Measurements from ENCODE around the gene LTBR.
"Not testable (repeated sequence)": the region's sequence is repeated elsewhere in the genome, so short reads cannot be mapped to it uniquely, and the experiment has no call there.

The LTBR gene

DNA sequence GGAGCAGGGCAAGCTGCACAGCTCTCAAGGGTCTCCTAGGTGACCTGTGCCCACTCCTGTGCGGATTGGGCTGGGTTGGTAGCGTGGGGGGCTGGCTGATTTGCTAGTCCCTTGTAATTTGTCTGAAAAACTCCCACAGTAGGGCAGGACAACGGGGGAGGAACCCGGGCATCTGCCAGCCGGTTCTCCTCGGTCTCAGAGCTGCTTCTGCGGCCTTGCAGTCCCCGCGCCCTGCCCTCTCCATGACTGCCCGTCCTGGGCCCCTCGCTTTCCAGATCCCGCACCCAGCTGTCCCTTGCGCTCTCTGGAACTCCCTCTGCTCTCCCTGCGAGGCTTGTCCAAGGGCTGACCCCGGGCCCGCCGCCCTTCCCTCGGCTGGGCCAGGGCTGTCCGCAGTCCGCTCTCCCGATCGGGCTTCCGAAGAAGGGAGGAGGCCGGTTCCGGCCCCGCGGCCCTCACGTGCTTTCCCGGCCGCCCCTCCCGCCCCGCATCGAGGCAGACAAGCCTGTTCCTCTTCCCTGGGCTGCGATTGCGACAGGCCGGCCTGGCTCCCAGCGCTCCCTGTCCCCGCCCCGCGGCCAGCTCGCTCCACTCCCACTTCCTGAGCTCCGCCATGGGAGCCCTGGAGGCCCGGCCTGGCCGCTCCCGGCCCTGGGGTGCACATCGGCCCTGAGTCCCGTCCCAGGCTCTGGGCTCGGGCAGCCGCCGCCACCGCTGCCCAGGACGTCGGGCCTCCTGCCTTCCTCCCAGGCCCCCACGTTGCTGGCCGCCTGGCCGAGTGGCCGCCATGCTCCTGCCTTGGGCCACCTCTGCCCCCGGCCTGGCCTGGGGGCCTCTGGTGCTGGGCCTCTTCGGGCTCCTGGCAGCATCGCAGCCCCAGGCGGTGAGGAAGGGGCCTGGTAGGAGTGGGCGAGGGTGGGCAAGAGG lies at the start of gene LTBR:
Gene LTBR (plus strand): TSS at position 591 of the 927 bp plus-strand sequence. CDS start 197 bp downstream, at position 788.
- DNase-seq (ENCODE audit: low read depth), result peak; percentile 92

DNA sequence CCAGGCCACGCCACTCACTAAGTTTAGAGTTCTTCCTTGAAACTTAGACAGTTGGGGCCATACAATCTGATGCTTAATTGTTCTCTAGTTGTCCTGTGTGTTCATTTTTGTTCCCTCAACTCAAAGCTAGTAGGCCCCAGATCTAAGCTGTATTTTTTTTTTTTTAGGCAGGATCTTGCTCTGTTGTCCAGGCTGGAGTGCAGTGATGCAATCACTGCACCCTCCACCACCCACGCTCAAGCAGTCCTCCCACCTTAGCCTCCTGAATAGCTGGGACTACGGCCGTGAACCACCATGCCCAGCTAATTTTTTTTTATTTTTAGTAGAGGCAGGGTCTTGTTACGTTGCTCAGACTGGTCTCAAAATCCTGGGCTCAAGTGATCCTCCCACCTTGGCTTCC lies 49.6 kb upstream of the LTBR start:
- DNase-seq (ENCODE audit: low read depth), result no peak

DNA sequence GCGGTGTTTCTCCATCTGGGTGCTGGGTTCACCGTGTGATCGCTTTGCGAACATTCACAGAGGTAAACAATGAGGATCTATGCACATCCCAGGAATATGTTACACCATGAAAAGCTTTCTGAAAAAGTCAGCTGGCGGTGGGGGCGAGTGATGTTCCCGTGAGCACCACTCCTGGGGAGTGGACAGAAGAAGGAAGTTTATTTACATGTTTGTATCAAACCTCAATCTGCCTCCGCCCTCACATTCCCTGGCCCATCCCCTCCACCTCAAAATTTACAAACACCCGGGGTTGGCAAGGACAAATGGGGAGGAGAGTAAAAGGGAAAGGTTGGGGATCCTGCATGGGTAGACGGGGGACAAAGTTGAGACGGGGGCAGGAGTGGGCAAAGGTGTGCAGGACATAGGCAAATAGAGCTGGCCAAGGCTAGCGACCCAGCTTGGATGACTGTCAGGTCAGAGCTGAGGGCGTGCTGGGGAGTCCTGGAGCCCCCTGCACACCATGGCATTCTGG lies 49.0 kb upstream of the LTBR start:
- no peak for DNase-seq (ENCODE audit: low read depth)

DNA sequence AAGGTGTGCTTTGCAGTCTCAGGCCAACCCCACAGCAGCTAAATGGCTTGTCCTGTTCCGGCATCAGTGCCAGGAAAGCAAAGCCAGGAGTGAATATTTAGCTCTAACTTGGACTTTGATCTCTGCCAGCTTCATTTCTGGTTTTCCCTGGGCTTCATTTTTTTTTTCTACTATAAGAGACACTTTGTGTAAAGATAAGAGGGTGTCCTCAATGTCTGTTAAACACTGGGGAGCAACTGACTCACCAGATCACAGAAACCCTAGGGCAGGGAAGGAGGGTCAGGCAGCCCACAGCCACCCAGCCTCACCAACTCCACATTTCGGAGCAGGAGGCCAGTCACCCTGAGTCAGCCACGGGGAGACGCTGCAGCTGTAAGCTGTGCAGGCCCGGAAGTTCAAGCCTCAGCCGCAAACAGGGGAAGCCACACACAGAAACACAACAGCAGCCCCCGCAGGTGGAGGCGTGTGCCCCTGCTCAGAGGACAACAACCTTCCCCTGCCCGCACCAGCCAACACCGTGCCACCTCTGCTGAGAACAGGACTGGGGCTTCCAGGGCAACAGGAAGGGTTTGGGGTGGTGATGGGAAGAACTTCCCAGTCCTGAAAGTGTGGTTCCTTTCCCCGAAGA lies 48.4 kb upstream of the LTBR start:
- DNase-seq (ENCODE audit: low read depth), result peak; percentile 82

DNA sequence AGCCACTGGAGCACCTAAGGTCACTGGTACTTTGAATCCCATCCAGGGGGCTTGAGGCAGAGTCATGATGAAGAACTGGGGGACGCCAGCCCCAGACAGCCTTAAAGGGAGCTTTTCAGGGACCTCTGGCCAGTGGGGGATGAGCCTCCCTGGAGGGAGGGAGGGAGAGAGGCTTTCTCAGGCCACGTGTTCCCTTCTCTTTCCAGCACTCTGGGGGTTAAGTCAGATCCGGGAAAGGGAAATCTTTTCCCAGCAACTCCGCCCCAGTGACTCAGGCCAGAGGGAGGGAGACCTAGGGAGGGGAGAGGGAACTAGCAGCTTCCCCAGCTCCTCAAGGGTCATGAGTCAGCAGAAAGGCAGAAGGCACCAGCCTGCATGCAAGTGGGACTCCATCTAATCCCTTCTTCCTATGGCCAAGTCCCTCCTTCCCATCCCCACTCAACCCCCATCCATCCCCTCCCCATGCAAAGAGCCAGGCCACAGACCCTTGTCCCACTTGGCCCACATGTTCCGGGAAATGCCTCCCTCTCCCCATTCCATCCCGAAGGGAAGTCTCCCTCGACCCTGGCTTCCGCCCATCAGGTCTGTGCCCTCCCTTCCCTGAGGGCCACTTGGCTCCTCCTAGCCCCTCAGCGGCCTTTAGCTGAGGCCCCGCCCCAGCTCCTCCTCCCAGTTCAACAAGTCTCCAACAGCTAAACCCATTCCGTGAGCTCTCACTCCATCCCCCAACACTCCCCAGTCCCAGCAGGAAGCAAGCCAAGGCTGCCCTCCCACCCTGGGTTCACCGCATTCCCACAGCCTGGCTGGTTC lies 47.7 kb upstream of the LTBR start:
- peak; percentile 100 for DNase-seq (ENCODE audit: low read depth)

DNA sequence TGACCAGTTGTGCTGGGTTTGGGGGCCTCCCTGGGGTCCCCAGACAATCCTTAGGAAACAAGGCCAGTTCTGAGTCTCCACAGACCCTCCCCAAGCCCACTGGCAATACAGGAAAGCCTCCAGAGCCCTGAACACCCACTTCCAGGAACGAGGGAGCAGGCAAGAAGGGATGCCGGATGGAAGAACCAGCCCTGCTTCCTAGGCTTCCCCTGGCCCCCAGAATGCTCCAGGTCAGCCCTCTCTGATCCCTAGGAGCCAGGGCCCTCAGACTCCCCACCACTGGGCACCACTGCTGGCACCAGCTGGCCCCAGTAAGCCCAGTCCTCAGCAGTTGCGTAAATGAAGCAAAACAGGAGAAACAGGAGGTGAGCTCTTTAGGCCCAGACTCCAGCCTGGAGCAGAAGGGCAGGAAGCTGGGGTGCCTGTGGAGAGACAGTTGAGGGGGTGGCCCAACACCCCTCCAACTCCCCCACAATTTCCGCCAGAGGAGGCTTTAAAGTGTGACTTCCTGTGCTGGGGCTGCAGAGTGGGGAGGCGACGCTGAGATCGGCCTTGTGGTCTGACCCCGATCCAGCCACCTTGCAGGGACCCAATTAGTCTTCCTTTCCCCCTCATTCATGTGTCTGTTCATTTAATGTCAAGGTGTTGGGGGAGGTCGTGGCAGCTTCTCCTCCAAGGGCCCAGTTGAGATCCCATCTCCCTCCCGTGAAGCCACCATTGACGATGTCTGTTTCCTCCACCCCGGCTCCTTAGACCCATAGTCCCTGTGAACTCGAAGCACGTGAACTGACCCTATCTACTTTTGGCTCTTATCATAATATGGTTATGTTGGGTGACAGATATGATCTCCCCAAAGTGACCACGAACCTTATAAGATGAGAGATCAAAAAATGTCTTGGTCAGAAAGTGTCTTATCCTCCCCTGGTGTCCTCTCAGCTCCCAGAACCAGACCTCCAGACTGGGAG lies 46.8 kb upstream of the LTBR start:
- no peak for DNase-seq (ENCODE audit: low read depth)

DNA sequence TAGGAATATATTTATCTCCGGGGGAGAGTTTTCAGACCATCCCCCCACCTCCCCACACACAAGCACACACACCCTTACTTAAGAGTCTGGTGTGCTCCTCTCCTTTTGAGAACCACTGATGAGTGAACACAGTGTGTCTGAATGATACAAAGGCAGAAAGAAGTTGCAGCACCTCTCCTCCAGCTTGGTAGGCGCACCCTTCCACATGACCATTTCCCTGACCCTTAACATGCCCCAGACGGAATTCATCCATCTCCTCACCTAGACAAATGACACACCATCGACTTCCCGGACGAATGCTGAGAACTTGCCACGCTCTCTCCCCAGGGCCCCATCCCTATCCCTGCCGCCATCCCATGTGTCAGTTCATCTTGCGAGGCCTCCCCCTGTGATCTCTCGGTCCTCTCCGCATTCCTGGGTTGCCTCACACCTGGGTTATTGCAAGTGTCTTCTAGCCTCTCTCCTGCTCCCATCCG lies 46.0 kb upstream of the LTBR start:
- DNase-seq (ENCODE audit: low read depth), result no peak

DNA sequence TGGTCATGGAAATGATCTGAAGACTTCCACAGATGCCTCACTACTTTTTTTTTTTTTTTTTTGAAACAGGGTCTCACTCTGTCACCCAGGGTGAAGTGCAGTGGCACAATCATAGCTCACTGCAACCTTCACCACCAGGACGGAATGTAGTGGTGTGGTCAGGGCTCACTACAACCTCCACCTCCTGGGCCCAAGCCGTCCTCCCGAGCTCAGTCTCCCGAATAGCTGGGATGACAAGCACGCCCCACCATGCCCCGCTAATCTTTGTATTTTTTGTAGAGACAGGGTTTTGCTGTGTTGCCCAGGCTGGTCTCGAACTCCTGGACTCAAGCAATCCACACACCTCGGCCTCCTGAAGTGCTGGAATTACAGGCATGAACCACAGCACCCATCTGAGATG lies 45.4 kb upstream of the LTBR start:
- DNase-seq (ENCODE audit: low read depth), result not testable (repeated sequence)

DNA sequence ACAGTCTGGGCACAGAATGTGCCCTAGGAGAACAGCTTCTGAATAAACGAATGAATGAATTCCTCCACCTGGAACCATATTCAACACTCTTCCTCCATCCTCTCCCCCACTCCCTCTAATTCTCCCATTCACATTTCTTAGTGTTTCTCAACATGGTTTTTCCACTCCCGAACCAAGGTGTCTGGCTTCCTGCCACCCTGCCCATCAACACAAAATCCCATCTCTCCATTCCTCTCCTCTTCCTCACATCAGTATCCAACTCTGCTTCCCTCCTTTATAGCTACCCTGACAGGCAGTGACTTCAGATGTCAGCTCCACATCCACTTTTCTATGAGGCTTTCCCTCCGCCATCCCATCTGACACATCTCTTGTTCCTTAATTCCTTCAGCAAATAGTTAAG lies 45.0 kb upstream of the LTBR start:
- no peak for DNase-seq (ENCODE audit: low read depth)

DNA sequence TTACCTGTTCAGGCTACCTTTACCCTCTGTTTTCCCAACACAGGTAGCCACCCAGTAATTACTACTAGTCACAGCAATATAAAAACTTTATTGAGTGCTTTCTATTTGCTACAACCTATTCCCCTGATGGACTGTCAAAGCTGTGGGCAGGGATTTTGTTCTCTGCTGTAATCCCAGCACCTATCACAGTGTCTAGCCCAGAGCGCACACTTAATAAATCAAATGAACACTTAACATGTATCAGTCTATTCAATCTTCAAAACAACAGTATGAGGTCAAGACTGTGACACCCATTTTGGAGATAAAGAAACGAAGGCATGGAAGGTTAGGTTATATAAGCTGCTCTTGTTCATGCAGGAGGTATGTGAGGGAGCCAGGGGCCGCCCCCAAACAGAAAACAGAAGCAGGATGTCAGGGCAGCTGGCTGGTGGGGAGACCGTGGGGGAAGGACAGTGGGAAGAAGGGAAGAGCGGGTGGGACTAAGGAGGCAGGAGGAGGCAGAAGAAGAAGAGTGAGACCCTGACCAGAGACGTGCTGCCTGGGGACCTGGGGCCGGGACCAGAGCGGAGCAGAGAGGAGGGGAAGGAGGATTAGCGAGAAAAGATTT lies 43.8 kb upstream of the LTBR start:
- DNase-seq (ENCODE audit: low read depth), result peak; percentile 64

DNA sequence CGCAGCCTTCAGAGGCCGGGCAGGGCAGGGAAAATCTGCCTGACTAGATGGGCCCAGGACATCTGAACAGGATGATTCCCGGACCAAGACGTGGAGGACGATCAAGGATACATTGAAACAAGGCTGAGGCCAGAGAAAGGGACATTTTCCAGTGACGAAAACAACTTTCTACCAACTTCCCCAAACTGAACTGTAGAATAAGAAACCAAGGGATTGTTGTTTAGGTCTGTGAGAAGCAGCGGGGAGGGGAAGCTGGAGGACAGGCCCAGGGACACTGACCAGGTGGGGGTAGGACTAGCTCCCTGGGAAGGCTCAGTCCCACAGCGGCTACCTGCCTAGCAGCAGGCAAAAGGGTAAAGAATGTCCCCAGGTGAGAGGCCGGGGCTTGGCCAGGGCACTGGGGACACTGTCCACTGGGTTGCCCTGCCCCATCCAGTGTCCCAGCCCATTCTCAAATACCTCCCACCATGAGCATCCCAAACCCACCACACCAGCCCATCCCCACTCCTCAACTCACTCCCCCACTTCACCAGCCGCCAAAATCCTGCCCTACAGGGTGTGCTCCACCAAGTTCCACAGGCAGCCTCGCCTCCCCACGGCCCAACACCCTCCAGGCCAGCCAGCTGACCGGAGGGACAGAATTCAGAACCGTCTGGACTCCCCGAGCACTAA lies 43.1 kb upstream of the LTBR start:
- no peak for DNase-seq (ENCODE audit: low read depth)

DNA sequence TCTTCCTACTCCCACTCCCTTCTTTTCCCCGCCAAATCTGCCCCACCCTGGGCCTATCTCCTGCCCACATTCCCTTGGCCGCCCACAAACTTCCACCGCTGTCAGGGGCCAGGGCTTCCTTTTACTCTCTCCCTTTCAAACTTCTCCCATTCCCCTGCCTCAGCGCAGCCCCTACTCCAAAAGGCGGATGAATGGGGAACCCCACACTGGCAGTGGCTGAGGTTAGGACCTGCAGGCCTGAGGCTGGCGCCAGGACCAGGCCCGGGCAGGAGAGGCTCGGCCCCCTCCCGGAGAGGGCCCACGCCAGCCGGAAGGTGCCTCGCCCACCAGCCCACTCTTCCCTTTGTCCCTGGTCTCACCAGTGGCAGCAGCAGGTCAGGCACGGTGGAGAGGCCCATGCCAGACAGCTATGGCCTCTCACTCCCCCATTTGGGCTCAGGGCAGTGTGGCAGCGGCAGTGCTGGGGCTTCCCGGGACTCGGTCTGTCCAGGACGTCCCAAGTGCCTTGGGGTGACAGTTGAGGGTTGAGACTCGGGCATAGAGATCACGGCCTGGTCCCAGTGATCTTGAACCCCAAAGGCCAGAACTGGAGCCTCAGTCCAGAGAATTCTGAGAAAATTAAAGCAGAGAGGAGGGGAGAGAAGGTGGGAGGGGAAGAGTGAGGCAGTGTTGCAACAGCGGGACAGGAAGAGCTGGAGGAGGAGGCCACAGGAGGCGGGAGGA lies 42.4 kb upstream of the LTBR start, which contains the start of gene TNFRSF1A:
Gene TNFRSF1A (minus strand): TSS at position 660 of the 723 bp plus-strand sequence. CDS start 262 bp downstream, at position 398.
- DNase-seq (ENCODE audit: low read depth), result peak; percentile 80

DNA sequence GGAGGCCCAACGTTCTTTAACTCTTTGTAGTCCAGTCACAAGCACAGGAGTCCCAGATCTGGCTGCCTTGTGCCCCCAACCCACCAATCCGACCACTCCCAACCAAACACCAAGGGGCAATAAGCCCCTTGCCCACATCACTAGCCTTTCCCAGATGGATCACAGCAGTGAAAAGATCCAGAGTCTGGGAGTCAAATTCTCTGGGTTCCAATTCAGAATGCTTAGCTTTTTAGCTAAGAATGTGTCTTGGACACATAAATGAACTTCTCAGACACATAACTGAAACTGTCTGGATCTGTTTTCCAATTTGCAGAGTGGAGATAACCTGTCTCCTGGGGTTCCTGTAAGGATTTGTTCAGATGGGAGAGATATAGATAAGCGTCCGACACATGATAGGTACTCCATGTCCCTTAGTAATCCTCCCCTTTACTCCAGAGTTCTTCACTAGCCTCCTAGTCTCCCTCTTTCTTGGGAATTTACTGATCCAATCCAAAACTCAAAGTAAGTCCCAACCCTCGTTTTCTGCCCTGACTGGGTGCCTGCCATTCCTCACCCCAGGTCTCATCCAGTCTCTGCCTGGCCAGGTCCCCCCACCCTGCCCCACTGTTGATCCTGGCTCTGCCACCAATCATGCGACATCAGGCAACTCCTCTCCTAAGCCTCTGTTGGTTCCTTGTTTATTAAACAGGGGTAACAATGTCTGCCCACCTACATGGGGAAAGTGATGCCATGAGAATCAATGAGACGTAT lies 41.6 kb upstream of the LTBR start:
- no peak for DNase-seq (ENCODE audit: low read depth)

DNA sequence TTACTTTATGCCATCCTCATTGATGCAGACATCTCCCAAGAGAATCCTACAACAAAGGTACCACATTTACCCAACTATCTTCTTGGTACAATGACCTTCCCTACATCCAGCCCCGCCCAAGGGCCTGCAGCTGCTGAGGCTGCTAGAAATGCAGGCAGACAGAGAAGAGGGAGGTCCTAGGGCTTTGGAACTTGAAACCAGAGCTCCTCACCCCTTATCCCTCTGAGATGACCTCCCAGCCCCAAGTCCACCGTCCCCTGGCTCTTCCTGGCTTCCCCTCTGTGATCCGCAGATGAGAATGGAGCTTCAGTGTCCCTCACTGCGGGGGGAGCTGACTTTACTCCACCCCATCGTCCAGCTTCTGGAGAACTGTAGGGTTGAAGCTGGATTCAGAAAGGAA lies 40.4 kb upstream of the LTBR start:
- no peak for DNase-seq (ENCODE audit: low read depth)

DNA sequence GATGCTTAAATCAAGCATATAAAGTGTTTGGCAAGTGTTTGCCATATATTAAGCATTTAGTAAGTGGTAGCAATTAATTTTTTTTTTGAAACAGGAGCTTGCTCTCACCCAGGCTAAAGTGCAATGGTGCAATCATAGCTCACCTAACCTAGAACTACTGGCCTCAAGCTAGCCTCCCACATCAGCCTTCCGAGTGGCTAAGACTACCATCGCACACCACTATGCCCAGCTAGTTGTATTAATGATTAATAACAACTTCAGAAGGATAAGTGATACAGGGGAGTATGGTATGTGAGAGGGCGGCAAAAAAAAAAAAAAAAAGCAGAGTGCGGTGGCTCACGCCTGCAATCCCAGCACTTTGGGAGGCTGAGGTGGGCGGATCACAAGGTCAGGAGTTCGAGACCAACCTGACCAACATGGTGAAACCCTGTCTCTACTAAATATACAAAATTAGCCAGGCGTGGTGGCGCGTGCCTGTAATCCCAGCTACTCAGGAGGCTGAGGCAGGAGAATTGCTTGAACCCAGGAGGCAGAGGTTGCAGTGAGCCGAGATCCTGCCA lies 39.8 kb upstream of the LTBR start:
- not testable (repeated sequence) for DNase-seq (ENCODE audit: low read depth)

DNA sequence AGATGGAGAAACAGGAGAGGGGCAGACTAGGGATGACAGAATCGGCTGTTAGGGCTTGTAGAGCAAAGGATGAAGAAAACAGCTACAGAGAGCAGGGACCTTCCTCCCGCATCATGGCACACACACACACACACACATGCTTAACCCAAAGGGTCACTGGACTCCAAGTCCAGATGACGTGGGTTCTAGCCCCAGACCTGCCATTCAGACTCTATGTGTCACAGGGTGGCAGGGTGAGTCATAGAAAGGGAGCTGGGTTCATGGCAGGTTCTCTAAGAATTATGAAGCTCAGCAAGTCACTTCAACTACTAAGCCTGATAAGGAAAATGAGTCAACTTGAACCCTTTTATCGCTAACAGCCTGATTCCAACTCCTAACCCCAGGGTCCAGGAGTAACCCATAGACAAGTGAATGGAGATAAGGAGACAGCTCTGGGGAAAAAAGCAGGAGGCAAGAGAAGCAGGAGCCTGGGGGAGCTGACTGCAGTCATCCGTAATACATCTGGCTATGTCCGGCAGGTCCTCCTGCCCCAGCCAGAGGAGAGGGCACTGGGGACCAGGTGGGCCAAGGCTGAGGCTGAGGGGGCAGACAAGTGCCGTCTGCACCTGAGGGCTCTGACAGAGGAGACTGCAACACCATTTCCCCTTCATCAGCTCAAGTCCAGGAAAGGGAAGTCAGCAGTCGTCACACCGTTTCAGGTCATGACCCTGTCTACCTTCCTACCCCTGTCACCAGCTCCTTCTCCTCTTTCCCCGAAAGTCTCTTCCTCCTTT lies 38.5 kb upstream of the LTBR start:
- peak; percentile 95 for DNase-seq (ENCODE audit: low read depth)

DNA sequence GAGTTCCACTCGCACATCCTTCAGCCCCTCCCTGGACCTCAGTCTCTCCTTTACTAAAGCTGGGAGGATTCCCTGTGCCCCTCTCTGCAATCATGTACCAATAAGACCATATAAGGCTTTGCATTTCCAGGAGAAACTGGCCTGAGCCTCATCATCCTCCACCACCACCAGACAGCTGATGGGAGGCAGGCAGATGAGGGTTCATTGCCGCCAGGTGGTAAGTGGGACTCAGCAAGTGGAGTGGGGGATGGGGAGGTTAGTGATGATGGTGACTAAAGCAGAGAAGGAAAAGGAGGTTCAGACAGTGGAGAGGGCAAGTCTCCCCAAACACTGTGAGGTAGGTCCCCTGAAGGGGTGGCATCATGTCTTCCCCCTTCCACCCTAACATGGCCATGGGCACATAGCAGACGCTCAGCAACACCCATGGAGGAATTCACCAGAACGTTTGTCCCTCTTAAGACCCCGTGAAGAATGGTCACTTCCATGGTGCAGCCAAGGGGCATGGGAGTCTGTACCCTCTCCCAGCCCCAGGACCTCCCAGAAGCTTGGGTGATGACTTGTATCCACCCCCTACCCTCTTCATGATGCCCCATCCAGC lies 37.6 kb upstream of the LTBR start:
- no peak for DNase-seq (ENCODE audit: low read depth)
